Measurements from ENCODE around the gene LDB2. TPM values are rescaled to one million over a fixed set of nuclear protein-coding genes. Genes with fewer than 3 reads are reported as not detected.

The LDB2 gene
- total RNA-seq, 2 experiments from 2014 or later = not detected

DNA sequence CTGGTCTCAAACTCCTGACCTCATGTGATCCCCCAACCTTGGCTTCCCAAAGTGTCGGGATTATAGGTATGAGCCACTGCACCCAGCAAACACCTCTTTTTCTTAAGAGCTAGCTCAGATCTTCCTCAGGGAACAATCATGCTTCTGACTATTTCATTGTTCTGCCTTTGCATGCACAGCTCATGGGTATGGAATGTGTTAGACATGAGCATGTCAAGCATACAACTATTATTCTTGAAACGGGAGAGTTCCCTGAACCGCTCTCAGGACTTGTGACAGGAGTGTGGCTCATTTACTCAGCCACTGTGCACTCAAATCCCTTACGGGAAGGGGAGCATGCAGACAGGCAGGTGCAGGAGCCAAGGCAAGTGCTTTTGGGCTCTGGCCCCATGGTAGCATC is 440.5 kb downstream of the LDB2 start:
- DNase-seq (ENCODE audit: low spot score) = no peak
- TF ChIP-seq, protein P1, sequence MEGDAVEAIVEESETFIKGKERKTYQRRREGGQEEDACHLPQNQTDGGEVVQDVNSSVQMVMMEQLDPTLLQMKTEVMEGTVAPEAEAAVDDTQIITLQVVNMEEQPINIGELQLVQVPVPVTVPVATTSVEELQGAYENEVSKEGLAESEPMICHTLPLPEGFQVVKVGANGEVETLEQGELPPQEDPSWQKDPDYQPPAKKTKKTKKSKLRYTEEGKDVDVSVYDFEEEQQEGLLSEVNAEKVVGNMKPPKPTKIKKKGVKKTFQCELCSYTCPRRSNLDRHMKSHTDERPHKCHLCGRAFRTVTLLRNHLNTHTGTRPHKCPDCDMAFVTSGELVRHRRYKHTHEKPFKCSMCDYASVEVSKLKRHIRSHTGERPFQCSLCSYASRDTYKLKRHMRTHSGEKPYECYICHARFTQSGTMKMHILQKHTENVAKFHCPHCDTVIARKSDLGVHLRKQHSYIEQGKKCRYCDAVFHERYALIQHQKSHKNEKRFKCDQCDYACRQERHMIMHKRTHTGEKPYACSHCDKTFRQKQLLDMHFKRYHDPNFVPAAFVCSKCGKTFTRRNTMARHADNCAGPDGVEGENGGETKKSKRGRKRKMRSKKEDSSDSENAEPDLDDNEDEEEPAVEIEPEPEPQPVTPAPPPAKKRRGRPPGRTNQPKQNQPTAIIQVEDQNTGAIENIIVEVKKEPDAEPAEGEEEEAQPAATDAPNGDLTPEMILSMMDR (conservative IDR thresholded peaks at IDR 0.05; ENCODE audit: low read length) = no peak
- no peak for TF ChIP-seq EZH2phosphoT487 (IDR thresholded peaks at IDR 0.05; ENCODE audit: borderline replicate concordance, low read depth, low read length)
- no peak overlapping the region for H3K27ac ChIP-seq (ENCODE audit: low read depth, low read length, poor library complexity, severe bottlenecking)
- H3K9me2 ChIP-seq (ENCODE audit: insufficient read depth, low read length) = no peaks in the 10 kb centered on the region
- no TSS peak for BruUV-seq (replicated peaks)
- H3K4me3 ChIP-seq (ENCODE audit: low read depth, low read length, poor library complexity, severe bottlenecking) = no peak overlapping the region
- H4K20me1 ChIP-seq (ENCODE audit: insufficient read depth, low read length) = no peaks in the 10 kb centered on the region
- CTCF ChIA-PET (ENCODE audit: unreplicated experiment) = no interaction called here
- no peaks in the 10 kb centered on the region for H3K9me3 ChIP-seq (ENCODE audit: low read length)
- no peak overlapping the region for H3K4me2 ChIP-seq (ENCODE audit: low read length)
- H3K36me3 ChIP-seq (ENCODE audit: insufficient read depth, low read length) = no peaks in the 10 kb centered on the region
- intact Hi-C loops (cut with micrococcal nuclease; ENCODE audit: unreplicated experiment) = no loop called here
- POLR2A ChIA-PET = no interaction called here
- H2AFZ ChIP-seq (ENCODE audit: low read length) = no peak overlapping the region
- no peaks in the 10 kb centered on the region for H3K4me1 ChIP-seq (ENCODE audit: insufficient read depth, low read length, poor library complexity, severe bottlenecking)
- H3K79me2 ChIP-seq (ENCODE audit: insufficient read depth, low read depth, low read length) = no peaks in the 10 kb centered on the region
